Measurements from ENCODE around the gene IGSF3. TPM values are rescaled to one million over a fixed set of nuclear protein-coding genes. Genes with fewer than 3 reads are reported as not detected.
"Not testable (repeated sequence)": the region's sequence is repeated elsewhere in the genome, so short reads cannot be mapped to it uniquely, and the experiment has no call there.

Gene IGSF3
- total RNA-seq, 1 donor from 2014 or later = 17.5 TPM

GRCh38 chr1:116617808-116618207, 49.7 kb downstream of the IGSF3 start:
- ATAC-seq (ENCODE audit: poor library complexity); intact Hi-C loops (cut with DNase I); DNase-seq: not testable (repeated sequence)

GRCh38 chr1:116613825-116614224, 53.7 kb downstream of the IGSF3 start:
- intact Hi-C loops (cut with DNase I); DNase-seq: not testable (repeated sequence)
- ATAC-seq (ENCODE audit: poor library complexity) = peak; percentile 70

GRCh38 chr1:116609801-116610371, 57.6 kb downstream of the IGSF3 start:
- intact Hi-C loops (cut with DNase I) = not testable (repeated sequence)

GRCh38 chr1:116608841-116609240, 58.7 kb downstream of the IGSF3 start:
- ATAC-seq (ENCODE audit: poor library complexity); intact Hi-C loops (cut with DNase I); DNase-seq: not testable (repeated sequence)

More at GRCh38 chr1:116609801-116610371, 57.6 kb downstream of the IGSF3 start:
- ATAC-seq (ENCODE audit: poor library complexity); DNase-seq: not testable (repeated sequence)

GRCh38 chr1:116608151-116608550, 59.4 kb downstream of the IGSF3 start:
- DNase-seq; intact Hi-C loops (cut with DNase I); ATAC-seq (ENCODE audit: poor library complexity): not testable (repeated sequence)

GRCh38 chr1:116607463-116607862, 60.1 kb downstream of the IGSF3 start:
- peak; percentile 62 for ATAC-seq (ENCODE audit: poor library complexity)
- DNase-seq; intact Hi-C loops (cut with DNase I): not testable (repeated sequence)

GRCh38 chr1:116606067-116606466, 61.5 kb downstream of the IGSF3 start:
- DNase-seq (peak; percentile 55), ATAC-seq (ENCODE audit: poor library complexity) (peak; percentile 57)
- intact Hi-C loops (cut with DNase I) = not testable (repeated sequence)

GRCh38 chr1:116605315-116605714, 62.2 kb downstream of the IGSF3 start:
- intact Hi-C loops (cut with DNase I) = no loop called here
- no peak for DNase-seq

GRCh38 chr1:116604408-116604807, 63.1 kb downstream of the IGSF3 start:
- DNase-seq; ATAC-seq (ENCODE audit: poor library complexity); intact Hi-C loops (cut with DNase I): not testable (repeated sequence)

More at GRCh38 chr1:116605315-116605714, 62.2 kb downstream of the IGSF3 start:
- no peak for ATAC-seq (ENCODE audit: poor library complexity)

GRCh38 chr1:116603646-116604045, 63.9 kb downstream of the IGSF3 start:
- DNase-seq; ATAC-seq (ENCODE audit: poor library complexity); intact Hi-C loops (cut with DNase I): not testable (repeated sequence)

GRCh38 chr1:116599369-116599768, 68.2 kb downstream of the IGSF3 start:
- DNase-seq; intact Hi-C loops (cut with DNase I); ATAC-seq (ENCODE audit: poor library complexity): not testable (repeated sequence)

- ATAC-seq (ENCODE audit: poor library complexity); intact Hi-C loops (cut with DNase I); DNase-seq: not testable (repeated sequence)
These were observed 69.0 kb downstream of the IGSF3 start for GRCh38 chr1:116598420-116599036.

GRCh38 chr1:116597388-116597787, 70.1 kb downstream of the IGSF3 start:
- ATAC-seq (ENCODE audit: poor library complexity); DNase-seq; intact Hi-C loops (cut with DNase I): not testable (repeated sequence)

GRCh38 chr1:116596742-116597307, 70.7 kb downstream of the IGSF3 start:
- intact Hi-C loops (cut with DNase I); ATAC-seq (ENCODE audit: poor library complexity); DNase-seq: not testable (repeated sequence)

GRCh38 chr1:116595946-116596741, 71.4 kb downstream of the IGSF3 start:
- DNase-seq; intact Hi-C loops (cut with DNase I): not testable (repeated sequence)
- ATAC-seq (ENCODE audit: poor library complexity) = peak; percentile 29

GRCh38 chr1:116595065-116595840, 72.3 kb downstream of the IGSF3 start:
- ATAC-seq (ENCODE audit: poor library complexity); intact Hi-C loops (cut with DNase I); DNase-seq: not testable (repeated sequence)

GRCh38 chr1:116593977-116594376, 73.6 kb downstream of the IGSF3 start:
- intact Hi-C loops (cut with DNase I) = not testable (repeated sequence)

GRCh38 chr1:116593401-116593800, 74.1 kb downstream of the IGSF3 start:
- DNase-seq; intact Hi-C loops (cut with DNase I): not testable (repeated sequence)
- ATAC-seq (ENCODE audit: poor library complexity) = peak; percentile 89

More at GRCh38 chr1:116593977-116594376, 73.6 kb downstream of the IGSF3 start:
- peak; percentile 72 for ATAC-seq (ENCODE audit: poor library complexity)
- DNase-seq = not testable (repeated sequence)

All from Right ventricle myocardium superior (tissue), 1 donor.